IMR-90 (cell line): ENCODE results near the gene LCN10. TPM values are rescaled to one million over a fixed set of nuclear protein-coding genes. Genes with fewer than 3 reads are reported as not detected.

Experiments used
- ATAC-seq: fragments of 200-7000 bp; cut with Tn5 transposase; 2 replicates; pipeline ENCODE4 v1.9.1; 2020; ENCODE audit warnings: low read depth, mild to moderate bottlenecking, moderate library complexity
- BruUV-seq: library from RNA; stranded (reverse); fragments of 400-500 nt; replicated peaks from 2 replicates; lab custom pipeline; 2021; lab: Mats Ljungman, UMichigan
- CTCF ChIA-PET: fragments of 300-600 bp; formaldehyde crosslinking; extraction: SDS; loops from one replicate; lab custom pipeline; 2021; ENCODE audit warnings: antibody characterized with exemption; lab: Yijun Ruan, JAX
- POLR2A ChIA-PET: fragments of 300-600 bp; sonication (Branson Sonifier 250); formaldehyde crosslinking; loops from one replicate; lab custom pipeline; 2022; ENCODE audit warnings: antibody characterized with exemption; ENCODE audit not compliant: unreplicated experiment; lab: Charles Lee
- DNase-seq: peaks from one replicate; pipeline ENCODE4 v3.0.0; 2013
- H2AFZ ChIP-seq: replicated peaks from 2 replicates; pipeline ENCODE3; 2013; ENCODE audit warnings: low read length, mild to moderate bottlenecking; ENCODE audit not compliant: poor library complexity
- H2AK5ac ChIP-seq: 2 replicates; pipeline ENCODE4 v1.6.1; 2013; ENCODE audit warnings: low read depth, low read length, inconsistent platforms
- H2AK9ac ChIP-seq: replicated peaks from 2 replicates; pipeline ENCODE3; 2013; ENCODE audit warnings: mild to moderate bottlenecking, low read depth, low read length, moderate library complexity; ENCODE audit not compliant: poor library complexity
- H2BK120ac ChIP-seq: 2 replicates; pipeline ENCODE4 v1.6.1; 2013; ENCODE audit warnings: low read depth, low read length, inconsistent platforms
- H2BK15ac ChIP-seq: 3 replicates; pipeline ENCODE4 v1.6.1; 2013; ENCODE audit warnings: low read depth, low read length, inconsistent platforms
- H2BK20ac ChIP-seq: 2 replicates; pipeline ENCODE4 v1.6.1; 2013; ENCODE audit warnings: low read depth, mild to moderate bottlenecking, inconsistent platforms, low read length, moderate library complexity
- H2BK5ac ChIP-seq: 2 replicates; pipeline ENCODE4 v1.6.1; 2013; ENCODE audit warnings: mild to moderate bottlenecking, low read depth, low read length, inconsistent platforms; ENCODE audit not compliant: poor library complexity, severe bottlenecking
- H3K14ac ChIP-seq: replicated peaks from 2 replicates; pipeline ENCODE4 v1.6.1; 2013; ENCODE audit warnings: low read depth, low read length, inconsistent platforms
- H3K18ac ChIP-seq: 2 replicates; pipeline ENCODE4 v1.6.1; 2013; ENCODE audit warnings: low read depth, low read length, control low read depth
- H3K23ac ChIP-seq: 2 replicates; pipeline ENCODE4 v1.6.1; 2013; ENCODE audit warnings: low read depth, low read length, inconsistent platforms
- H3K27ac ChIP-seq: 2 replicates; pipeline ENCODE4 v1.5.1; 2013; ENCODE audit warnings: mild to moderate bottlenecking, control low read depth, low read length; ENCODE audit not compliant: insufficient read depth
- H3K27me3 ChIP-seq: 2 replicates; pipeline ENCODE4 v1.6.1; 2013; ENCODE audit warnings: low read length; ENCODE audit not compliant: control insufficient read depth, insufficient read depth
- H3K36me3 ChIP-seq: 2 replicates; pipeline ENCODE4 v1.6.1; 2013; ENCODE audit warnings: low read length, mixed read lengths; ENCODE audit not compliant: control insufficient read depth, insufficient read depth
- H3K4ac ChIP-seq: 2 replicates; pipeline ENCODE4 v1.6.1; 2013; ENCODE audit warnings: low read depth, low read length, inconsistent platforms
- H3K4me1 ChIP-seq: 2 replicates; pipeline ENCODE4 v1.6.1; 2013; ENCODE audit warnings: low read length, mixed read lengths; ENCODE audit not compliant: control insufficient read depth, insufficient read depth
- H3K4me2 ChIP-seq: 2 replicates; pipeline ENCODE4 v1.6.1; 2013; ENCODE audit warnings: low read depth, mild to moderate bottlenecking, control low read depth, low read length, moderate library complexity
- H3K4me3 ChIP-seq: 2 replicates; pipeline ENCODE4 v1.5.1; 2013; ENCODE audit warnings: low read depth, mild to moderate bottlenecking, control low read depth, low read length, moderate library complexity; ENCODE audit not compliant: insufficient read depth
- H3K56ac ChIP-seq: 2 replicates; pipeline ENCODE4 v1.6.1; 2013; ENCODE audit warnings: low read length, inconsistent platforms; ENCODE audit not compliant: insufficient read depth; ENCODE audit errors: extremely low read depth
- H3K79me1 ChIP-seq, 2 experiments: 2 replicates each; pipeline ENCODE4 v1.6.1; 2013; ENCODE audit warnings: low read length in 2 of 2, inconsistent platforms in 1 of 2, low read depth in 1 of 2
- H3K9ac ChIP-seq: 2 replicates; pipeline ENCODE4 v1.6.1; 2013; ENCODE audit warnings: low read depth, low read length, control low read depth
- H3K9me1 ChIP-seq: 2 replicates; pipeline ENCODE4 v1.6.1; 2013; ENCODE audit warnings: low read length, inconsistent platforms; ENCODE audit not compliant: insufficient read depth
- H3K9me3 ChIP-seq: 2 replicates; pipeline ENCODE4 v1.6.1; 2013; ENCODE audit warnings: low read length; ENCODE audit not compliant: control insufficient read depth, insufficient read depth
- H4K20me1 ChIP-seq: 2 replicates; pipeline ENCODE4 v1.6.1; 2013; ENCODE audit warnings: low read length, inconsistent platforms; ENCODE audit not compliant: insufficient read depth
- H4K5ac ChIP-seq: 2 replicates; pipeline ENCODE4 v1.6.1; 2013; ENCODE audit warnings: mild to moderate bottlenecking, low read depth, low read length, control low read depth
- H4K8ac ChIP-seq, 2 experiments: 2 replicates each; pipeline ENCODE4 v1.6.1; 2013; ENCODE audit warnings: low read depth in 2 of 2, low read length in 2 of 2, control low read depth in 1 of 2, inconsistent platforms in 1 of 2
- H4K91ac ChIP-seq: 2 replicates; pipeline ENCODE4 v1.6.1; 2013; ENCODE audit warnings: low read depth, low read length, inconsistent platforms; ENCODE audit not compliant: insufficient read depth
- CEBPB ChIP-seq: IDR thresholded peaks from 2 replicates; pipeline ENCODE4 v1.6.1; 2012; ENCODE audit warnings: low read depth, low read length, improper control_type of control experiment
- CHD1 ChIP-seq: IDR thresholded peaks from 2 replicates; pipeline ENCODE4 v1.6.1; 2012; ENCODE audit warnings: low read depth, low read length, improper control_type of control experiment
- MAZ ChIP-seq: IDR thresholded peaks from 2 replicates; pipeline ENCODE4 v1.6.1; 2012; ENCODE audit warnings: low read depth, mild to moderate bottlenecking, low read length, improper control_type of control experiment, moderate library complexity, borderline replicate concordance
- MXI1 ChIP-seq: IDR thresholded peaks from 2 replicates; pipeline ENCODE4 v1.6.1; 2012; ENCODE audit warnings: low read depth, mild to moderate bottlenecking, low read length, moderate library complexity, borderline replicate concordance
- POLR2A ChIP-seq: IDR thresholded peaks from 2 replicates; pipeline ENCODE4 v1.6.1; 2012; ENCODE audit warnings: mild to moderate bottlenecking, low read depth, low read length
- RAD21 ChIP-seq: IDR thresholded peaks from 2 replicates; pipeline ENCODE4 v1.6.1; 2012; ENCODE audit warnings: low read length, improper control_type of control experiment
- RFX5 ChIP-seq: IDR thresholded peaks from 2 replicates; pipeline ENCODE4 v1.8.0; 2012; ENCODE audit warnings: low read depth, mild to moderate bottlenecking, low read length, moderate library complexity
- SMC3 ChIP-seq: fragments of 150-350 bp; IDR thresholded peaks from 2 replicates; pipeline ENCODE4 v1.6.1; 2016; ENCODE audit warnings: low read depth, mild to moderate bottlenecking, antibody characterized with exemption, low read length, moderate library complexity
- USF2 ChIP-seq: fragments of 150-350 bp; IDR thresholded peaks from 2 replicates; pipeline ENCODE4 v1.6.1; 2017; ENCODE audit warnings: mild to moderate bottlenecking, antibody characterized with exemption, low read length, low read depth
- WGBS, 2 experiments: methylation state at CpG; one replicate each; pipeline versions ENCODE4 v1.1.5 to v1.1.7; 2013; ENCODE audit warnings: missing lambda C conversion rate in 2 of 2; ENCODE audit not compliant: insufficient read length in 1 of 2; ENCODE audit errors: extremely low coverage in 2 of 2; 5-methylcytosine and 5-hydroxymethylcytosine counted together
- dilution Hi-C: fragments of 300-500 bp; cut with HindIII; formaldehyde crosslinking; loops from one replicate; pipeline ENCODE4 v1.14.3; 2018; ENCODE audit warnings: low sequenced_read_pairs; ENCODE audit not compliant: unreplicated experiment
- in situ Hi-C: fragments of 300-500 bp; cut with MboI; formaldehyde crosslinking; loops from 3 replicates; pipeline ENCODE4 v1.14.3; 2019; ENCODE audit warnings: low sequenced_read_pairs, inconsistent platforms, mixed read lengths
- intact Hi-C: fragments of 100-400 bp; cut with micrococcal nuclease; formaldehyde crosslinking; loops from 2 replicates; pipeline ENCODE4 v1.10.0; 2022
- polyA plus RNA-seq, 3 experiments: library from polyadenylated mRNA; depleted of rRNA; stranded (reverse); fragments of >200 nt; gene quantifications; 2 replicates each; pipeline ENCODE4 v1.2.3, GENCODE V29; 2012; ENCODE audit warnings: low replicate concordance in 1 of 3
- total RNA-seq: library from RNA; depleted of rRNA; stranded (reverse); fragments of >200 nt; gene quantifications from 2 replicates; pipeline ENCODE4 v1.2.3, GENCODE V29; 2012
- TF ChIP-seq, protein P1 (sequence below): conservative IDR thresholded peaks from 2 replicates; pipeline ENCODE4 v1.5.1; 2012; ENCODE audit warnings: mild to moderate bottlenecking, low read depth, low read length, improper control_type of control experiment

The LCN10 gene
- total and polyA plus RNA-seq, 2 of the 4 experiments (the other 2 are of a cell fraction): not detected

- peaks cover 30% of the 10 kb centered on the region; the same call in 1 of the 2 replicates for H3K27me3 ChIP-seq
- no peak overlapping the region for H3K14ac ChIP-seq
- H2BK120ac ChIP-seq: no peak overlapping the region
- no peak overlapping the region for H3K4me2 ChIP-seq
- no peak overlapping the region for H2AFZ ChIP-seq
- no peaks in the 10 kb centered on the region for H3K9me1 ChIP-seq
- TF ChIP-seq MAZ (no peak), RFX5 (no peak), CHD1 (no peak), POLR2A (no peak), RAD21 (no peak), SMC3 (no peak), USF2 (no peak), MXI1 (no peak), CEBPB (no peak)
- TF ChIP-seq, protein P1, sequence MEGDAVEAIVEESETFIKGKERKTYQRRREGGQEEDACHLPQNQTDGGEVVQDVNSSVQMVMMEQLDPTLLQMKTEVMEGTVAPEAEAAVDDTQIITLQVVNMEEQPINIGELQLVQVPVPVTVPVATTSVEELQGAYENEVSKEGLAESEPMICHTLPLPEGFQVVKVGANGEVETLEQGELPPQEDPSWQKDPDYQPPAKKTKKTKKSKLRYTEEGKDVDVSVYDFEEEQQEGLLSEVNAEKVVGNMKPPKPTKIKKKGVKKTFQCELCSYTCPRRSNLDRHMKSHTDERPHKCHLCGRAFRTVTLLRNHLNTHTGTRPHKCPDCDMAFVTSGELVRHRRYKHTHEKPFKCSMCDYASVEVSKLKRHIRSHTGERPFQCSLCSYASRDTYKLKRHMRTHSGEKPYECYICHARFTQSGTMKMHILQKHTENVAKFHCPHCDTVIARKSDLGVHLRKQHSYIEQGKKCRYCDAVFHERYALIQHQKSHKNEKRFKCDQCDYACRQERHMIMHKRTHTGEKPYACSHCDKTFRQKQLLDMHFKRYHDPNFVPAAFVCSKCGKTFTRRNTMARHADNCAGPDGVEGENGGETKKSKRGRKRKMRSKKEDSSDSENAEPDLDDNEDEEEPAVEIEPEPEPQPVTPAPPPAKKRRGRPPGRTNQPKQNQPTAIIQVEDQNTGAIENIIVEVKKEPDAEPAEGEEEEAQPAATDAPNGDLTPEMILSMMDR: no peak
- H2BK20ac ChIP-seq: no peak overlapping the region
- H3K9ac ChIP-seq: no peak overlapping the region
- H2BK5ac ChIP-seq: no peak overlapping the region
- WGBS, 2 experiments: 72% methylated on average over 12 of the region's 22 CpGs; no CpG with 5 or more reads in 1 of the 2 experiments
- no peaks in the 10 kb centered on the region for H3K79me1 ChIP-seq
- ATAC-seq (no peak), DNase-seq (no peak)
- no peaks in the 10 kb centered on the region for H3K36me3 ChIP-seq
- H2AK5ac ChIP-seq: no peak overlapping the region
- H3K4me1 ChIP-seq: no peaks in the 10 kb centered on the region
- no peak overlapping the region for H3K18ac ChIP-seq
- no peak overlapping the region for H2BK15ac ChIP-seq
- no peak overlapping the region for H4K91ac ChIP-seq
- H3K27ac ChIP-seq: no peak overlapping the region
- H3K56ac ChIP-seq: no peak overlapping the region
- in situ Hi-C loops (no loop called here), intact Hi-C loops (no loop called here), dilution Hi-C loops (no loop called here)
- H3K9me3 ChIP-seq: peaks cover 4% of the 10 kb centered on the region
- no peak overlapping the region for H3K4ac ChIP-seq
- no peak overlapping the region for H3K4me3 ChIP-seq
- no peak overlapping the region for H3K23ac ChIP-seq
- no peak overlapping the region for H2AK9ac ChIP-seq
- ChIA-PET CTCF (no interaction called here), POLR2A (no interaction called here)
- no peak overlapping the region for H4K8ac ChIP-seq
- no peak overlapping the region for H4K5ac ChIP-seq
- BruUV-seq: no TSS peak
- H4K20me1 ChIP-seq: no peaks in the 10 kb centered on the region; the same call in 1 of the 2 replicates
Measured at GRCh38 chr9:136747161-136748060, 4.7 kb upstream of the LCN10 start.
